ENCODE measurements around the gene NRG3.

Gene NRG3

GRCh38 chr10:81885491-81885890, 10.5 kb downstream of the NRG3 start:
- no peak for DNase-seq
- Histone ChIP-seq H3K36me3 (no peaks in the 10 kb centered on the region), H3K4me1 (no peaks in the 10 kb centered on the region), H3K9me3 (no peaks in the 10 kb centered on the region), H3K27ac (no peak overlapping the region), H3K27me3 (no peaks in the 10 kb centered on the region), H3K4me3 (no peak overlapping the region)
- no peak for TF ChIP-seq CTCF (IDR thresholded peaks at IDR 0.05)
- intact Hi-C loops (cut with DNase I; ENCODE audit: low total_unique reads) = no loop called here

GRCh38 chr10:81886939-81887338, 11.9 kb downstream of the NRG3 start:
- no peak for TF ChIP-seq CTCF (IDR thresholded peaks at IDR 0.05)
- Histone ChIP-seq H3K4me3 (no peak overlapping the region), H3K36me3 (no peaks in the 10 kb centered on the region), H3K9me3 (no peaks in the 10 kb centered on the region), H3K27me3 (no peaks in the 10 kb centered on the region), H3K27ac (no peak overlapping the region), H3K4me1 (no peaks in the 10 kb centered on the region)
- no peak for DNase-seq
- intact Hi-C loops (cut with DNase I; ENCODE audit: low total_unique reads) = no loop called here

GRCh38 chr10:81889181-81889769, 14.3 kb downstream of the NRG3 start:
- intact Hi-C loops (cut with DNase I; ENCODE audit: low total_unique reads) = no loop called here
- Histone ChIP-seq H3K27me3 (no peaks in the 10 kb centered on the region), H3K27ac (no peak overlapping the region)

GRCh38 chr10:81894616-81895015, 19.6 kb downstream of the NRG3 start:
- Histone ChIP-seq H3K27ac (no peak overlapping the region), H3K4me3 (no peak overlapping the region), H3K9me3 (no peaks in the 10 kb centered on the region), H3K36me3 (no peaks in the 10 kb centered on the region), H3K27me3 (no peaks in the 10 kb centered on the region), H3K4me1 (no peaks in the 10 kb centered on the region)
- intact Hi-C loops (cut with DNase I; ENCODE audit: low total_unique reads) = no loop called here
- no peak for DNase-seq
- no peak for TF ChIP-seq CTCF (IDR thresholded peaks at IDR 0.05)

More at GRCh38 chr10:81889181-81889769, 14.3 kb downstream of the NRG3 start:
- no peak for TF ChIP-seq CTCF (IDR thresholded peaks at IDR 0.05)
- no peaks in the 10 kb centered on the region for H3K9me3 ChIP-seq
- H3K4me3 ChIP-seq = no peak overlapping the region
- DNase-seq = no peak
- no peaks in the 10 kb centered on the region for H3K36me3 ChIP-seq
- no peaks in the 10 kb centered on the region for H3K4me1 ChIP-seq

GRCh38 chr10:81898518-81898917, 23.5 kb downstream of the NRG3 start:
- no peaks in the 10 kb centered on the region for H3K4me1 ChIP-seq
- no peak overlapping the region for H3K4me3 ChIP-seq
- no peaks in the 10 kb centered on the region for H3K36me3 ChIP-seq
- H3K27ac ChIP-seq = no peak overlapping the region
- intact Hi-C loops (cut with DNase I; ENCODE audit: low total_unique reads) = no loop called here
- TF ChIP-seq CTCF (IDR thresholded peaks at IDR 0.05) = no peak
- H3K9me3 ChIP-seq = no peaks in the 10 kb centered on the region
- no peak for DNase-seq
- H3K27me3 ChIP-seq = no peaks in the 10 kb centered on the region

- DNase-seq = no peak
- no peak overlapping the region for H3K4me3 ChIP-seq
- no peaks in the 10 kb centered on the region for H3K4me1 ChIP-seq
- intact Hi-C loops (cut with DNase I; ENCODE audit: low total_unique reads) = no loop called here
- no peak for TF ChIP-seq CTCF (IDR thresholded peaks at IDR 0.05)
- no peaks in the 10 kb centered on the region for H3K9me3 ChIP-seq
- no peaks in the 10 kb centered on the region for H3K27me3 ChIP-seq
- no peaks in the 10 kb centered on the region for H3K36me3 ChIP-seq
- H3K27ac ChIP-seq = no peak overlapping the region
Observed at GRCh38 chr10:81900989-81901388, 26.0 kb downstream of the NRG3 start.

Measured in tibial artery (tissue), 4 donors.